Activated B cell treated with CpG ODN at 0.5 μM for 24 hours (primary cell): ENCODE data around the gene CHD8. TPM values are rescaled to one million over a fixed set of nuclear protein-coding genes. Genes with fewer than 3 reads are reported as not detected.
"Not testable (repeated sequence)": the region's sequence is repeated elsewhere in the genome, so short reads cannot be mapped to it uniquely, and the experiment has no call there.

Experiments
- ATAC-seq: fragments of 200-7000 bp; cut with Tn5 transposase; one replicate; pipeline ENCODE4 v1.10.0; 2021; ENCODE audit warnings: low read depth, mild to moderate bottlenecking, moderate library complexity
- CTCF ChIA-PET: fragments of 350-600 bp; sonication (Branson Sonifier 250); formaldehyde crosslinking; loops from one replicate; lab custom pipeline; 2021; ENCODE audit warnings: antibody characterized with exemption; lab: Charles Lee
- POLR2A ChIA-PET: fragments of 350-600 bp; sonication (Branson Sonifier 250); formaldehyde crosslinking; loops from one replicate; lab custom pipeline; 2021; ENCODE audit warnings: antibody characterized with exemption; lab: Charles Lee
- DNase-seq: peaks from one replicate; pipeline ENCODE4 v3.0.0; 2022
- H3K27ac Mint-ChIP-seq: one replicate; pipeline ENCODE4 v1.8.0; 2020; ENCODE audit warnings: mixed read lengths
- H3K27me3 Mint-ChIP-seq: one replicate; pipeline ENCODE4 v1.8.0; 2021; ENCODE audit warnings: mixed read lengths
- H3K36me3 Mint-ChIP-seq: one replicate; pipeline ENCODE4 v1.8.0; 2021; ENCODE audit warnings: low read depth, mixed read lengths
- H3K4me1 Mint-ChIP-seq: one replicate; pipeline ENCODE4 v1.8.0; 2021; ENCODE audit warnings: mixed read lengths
- H3K4me3 Mint-ChIP-seq: one replicate; pipeline ENCODE4 v1.8.0; 2020; ENCODE audit warnings: mild to moderate bottlenecking, mixed read lengths
- H3K9me3 Mint-ChIP-seq: one replicate; pipeline ENCODE4 v1.8.0; 2020; ENCODE audit warnings: mixed read lengths
- intact Hi-C: fragments of 100-400 bp; cut with micrococcal nuclease; formaldehyde crosslinking; loops from one replicate; pipeline ENCODE4 v1.15.1; 2024
- total RNA-seq: library from RNA; stranded (reverse); gene quantifications from 2 replicates; pipeline ENCODE4 v1.2.3, GENCODE V29; 2022
- TF ChIP-seq, protein P1 (sequence below): fragments of 200-600 bp; IDR thresholded peaks from one replicate; pipeline ENCODE4 v1.8.0; 2022; ENCODE audit warnings: antibody characterized with exemption, mild to moderate bottlenecking

CHD8 gene
- total RNA-seq, 1 donor from 2014 or later, result 133 TPM

- Mint-ChIP-seq H3K9me3 (no peaks in the 10 kb centered on the region), H3K36me3 (peaks cover 52% of the 10 kb centered on the region), H3K27me3 (no peaks in the 10 kb centered on the region), H3K4me1 (peaks cover 43% of the 10 kb centered on the region), H3K27ac (peak overlapping the region; percentile 50), H3K4me3 (peak overlapping the region; percentile 96)
- ChIA-PET POLR2A (interaction anchor here (0.9 to 1.3 kb wide), 4 partner anchors 55 to 127 kb away, joined by 3 to 6 read pairs (median 4); no protein-coding TSS in a partner anchor), CTCF (no interaction called here)
- ATAC-seq (no peak), DNase-seq (no peak)
- intact Hi-C loops, result no loop called here
- TF ChIP-seq, protein P1, sequence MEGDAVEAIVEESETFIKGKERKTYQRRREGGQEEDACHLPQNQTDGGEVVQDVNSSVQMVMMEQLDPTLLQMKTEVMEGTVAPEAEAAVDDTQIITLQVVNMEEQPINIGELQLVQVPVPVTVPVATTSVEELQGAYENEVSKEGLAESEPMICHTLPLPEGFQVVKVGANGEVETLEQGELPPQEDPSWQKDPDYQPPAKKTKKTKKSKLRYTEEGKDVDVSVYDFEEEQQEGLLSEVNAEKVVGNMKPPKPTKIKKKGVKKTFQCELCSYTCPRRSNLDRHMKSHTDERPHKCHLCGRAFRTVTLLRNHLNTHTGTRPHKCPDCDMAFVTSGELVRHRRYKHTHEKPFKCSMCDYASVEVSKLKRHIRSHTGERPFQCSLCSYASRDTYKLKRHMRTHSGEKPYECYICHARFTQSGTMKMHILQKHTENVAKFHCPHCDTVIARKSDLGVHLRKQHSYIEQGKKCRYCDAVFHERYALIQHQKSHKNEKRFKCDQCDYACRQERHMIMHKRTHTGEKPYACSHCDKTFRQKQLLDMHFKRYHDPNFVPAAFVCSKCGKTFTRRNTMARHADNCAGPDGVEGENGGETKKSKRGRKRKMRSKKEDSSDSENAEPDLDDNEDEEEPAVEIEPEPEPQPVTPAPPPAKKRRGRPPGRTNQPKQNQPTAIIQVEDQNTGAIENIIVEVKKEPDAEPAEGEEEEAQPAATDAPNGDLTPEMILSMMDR, result no peak
Observed at GRCh38 chr14:21382095-21382494, 73.8 kb downstream of the CHD8 start.

GRCh38 chr14:21379338-21379737 lies 76.6 kb downstream of the CHD8 start:
- DNase-seq, result no peak
- ChIA-PET CTCF (no interaction called here), POLR2A (interaction anchor here (0.6 kb wide), 2 partner anchors 58 to 77 kb away, joined by 3 to 6 read pairs; no protein-coding TSS in a partner anchor)
- TF ChIP-seq, protein P1, result no peak
- Mint-ChIP-seq H3K27me3 (no peaks in the 10 kb centered on the region), H3K9me3 (no peaks in the 10 kb centered on the region), H3K4me3 (no peak overlapping the region), H3K36me3 (peaks cover 53% of the 10 kb centered on the region), H3K27ac (no peak overlapping the region), H3K4me1 (peaks cover 29% of the 10 kb centered on the region)
- intact Hi-C loops, result no loop called here
- ATAC-seq, result no peak

DNA sequence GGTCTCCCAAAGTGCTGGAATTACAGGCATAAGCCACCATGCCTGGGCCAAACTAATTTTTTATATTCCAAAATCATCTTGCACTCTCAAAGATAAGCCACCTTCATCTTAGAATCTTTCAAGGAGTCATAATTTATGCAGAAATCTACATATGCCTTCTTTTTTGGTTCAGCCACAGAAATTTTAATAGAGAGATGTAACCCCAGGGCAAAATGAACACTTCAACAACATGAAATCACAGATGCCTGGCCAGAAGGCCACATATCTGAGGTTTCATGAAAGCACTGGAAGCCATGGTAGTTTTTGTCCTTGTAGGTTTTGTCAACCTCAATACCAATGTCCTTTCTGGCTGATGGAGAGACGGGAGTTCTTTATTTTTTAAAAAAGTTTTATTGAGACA lies 81.9 kb downstream of the CHD8 start:
- Mint-ChIP-seq H3K9me3 (no peaks in the 10 kb centered on the region), H3K27me3 (no peaks in the 10 kb centered on the region), H3K4me3 (no peak overlapping the region), H3K27ac (no peak overlapping the region), H3K36me3 (peaks cover 67% of the 10 kb centered on the region), H3K4me1 (peaks cover 4% of the 10 kb centered on the region)
- DNase-seq, result no peak
- intact Hi-C loops, result no loop called here
- CTCF ChIA-PET, result no interaction called here
- POLR2A ChIA-PET, result no interaction called here
- no peak for ATAC-seq
- TF ChIP-seq, protein P1, result no peak

GRCh38 chr14:21372814-21373213 lies 83.1 kb downstream of the CHD8 start:
- H3K4me1 Mint-ChIP-seq, POLR2A ChIA-PET, H3K4me3 Mint-ChIP-seq, CTCF ChIA-PET, intact Hi-C loops, H3K27me3 Mint-ChIP-seq, ATAC-seq, H3K9me3 Mint-ChIP-seq, H3K27ac Mint-ChIP-seq, DNase-seq: not testable (repeated sequence)
- peaks cover 71% of the 10 kb centered on the region for H3K36me3 Mint-ChIP-seq

DNA sequence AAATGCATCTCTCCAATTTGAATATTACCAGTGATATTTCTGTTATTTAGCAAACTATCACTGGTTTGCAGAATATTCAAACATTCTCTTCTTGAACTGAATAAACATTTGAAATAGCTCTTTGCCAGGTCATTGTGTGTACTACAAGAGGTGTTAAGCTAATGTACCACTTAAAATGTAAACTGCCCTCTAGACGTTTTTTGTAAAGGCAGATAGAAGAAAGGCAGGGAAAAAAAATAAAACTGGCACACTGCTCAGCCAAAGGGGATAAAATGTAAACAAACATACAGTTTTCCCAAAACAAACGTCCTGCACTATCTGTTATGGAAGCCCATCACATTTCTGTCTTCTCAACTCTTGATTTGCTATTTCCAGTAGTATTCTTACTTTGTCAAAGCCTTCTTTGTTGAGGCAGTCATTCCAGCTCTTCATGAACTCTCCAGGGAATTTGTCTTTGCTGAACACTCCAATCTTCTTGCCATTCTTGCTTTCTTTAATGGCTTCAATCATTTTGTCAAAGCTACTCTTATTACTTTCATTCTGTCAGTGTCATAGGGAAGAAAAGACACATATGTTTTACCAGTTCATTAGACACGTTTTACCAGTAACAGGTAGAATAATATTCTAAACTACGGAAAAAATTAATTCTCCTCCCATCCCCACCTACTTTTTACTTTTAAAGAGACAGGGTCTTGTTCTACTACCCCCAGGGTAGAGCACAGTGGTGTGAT lies 85.8 kb downstream of the CHD8 start:
- no peaks in the 10 kb centered on the region for H3K9me3 Mint-ChIP-seq
- no peak for DNase-seq
- peaks cover 84% of the 10 kb centered on the region for H3K36me3 Mint-ChIP-seq

More for the DNA sequence above, 85.8 kb downstream of the CHD8 start:
- CTCF ChIA-PET, result no interaction called here
- no peak overlapping the region for H3K4me3 Mint-ChIP-seq
- POLR2A ChIA-PET, result no interaction called here
- no peak for ATAC-seq
- no peak overlapping the region for H3K27ac Mint-ChIP-seq
- intact Hi-C loops, result loop anchor here (5.0 kb wide), 1 partner anchor 37 kb away; no protein-coding TSS in a partner anchor
- H3K27me3 Mint-ChIP-seq, result no peaks in the 10 kb centered on the region
- peaks cover 5% of the 10 kb centered on the region for H3K4me1 Mint-ChIP-seq
- TF ChIP-seq, protein P1, result no peak
